HCT116 (cell line): Measurements from ENCODE around the gene MMS22L. TPM values are rescaled to one million over a fixed set of nuclear protein-coding genes. Genes with fewer than 3 reads are reported as not detected.

Source experiments
- ATAC-seq: fragments of 200-7000 bp; cut with Tn5 transposase; 2 replicates; pipeline ENCODE4 v1.9.1; 2020; ENCODE audit warnings: mild to moderate bottlenecking, moderate library complexity
- BruUV-seq: library from RNA; stranded (reverse); fragments of 400-500 nt; replicated peaks from 2 replicates; lab custom pipeline; 2021; lab: Mats Ljungman, UMichigan
- CTCF ChIA-PET: fragments of 300-600 bp; sonication (Branson Sonifier 250); formaldehyde crosslinking; loops from one replicate; lab custom pipeline; 2021; ENCODE audit warnings: antibody characterized with exemption; lab: Charles Lee
- POLR2A ChIA-PET: fragments of 300-600, 350-600 bp; sonication (Branson Sonifier 250); formaldehyde crosslinking; loops from one replicate; lab custom pipeline; 2021; ENCODE audit warnings: antibody characterized with exemption; lab: Charles Lee
- RAD21 ChIA-PET, 2 experiments: fragments of 300-600 bp; sonication (Branson Sonifier 250); formaldehyde crosslinking; loops; one replicate each; lab custom pipeline; 2023; ENCODE audit warnings: low total read pairs in 2 of 2; ENCODE audit not compliant: uncharacterized antibody in 2 of 2, unreplicated experiment in 2 of 2, low non-redundant PET in 1 of 2; lab: Charles Lee
- DNase-seq: peaks from one replicate; pipeline ENCODE4 v3.0.0-alpha.2; 2010; ENCODE audit warnings: low read depth, low spot score
- H2AFZ ChIP-seq: fragments of 200-600 bp; shearing (Covaris generic), sonication (generic); 2 replicates; pipeline ENCODE4 v1.6.1; 2017; ENCODE audit warnings: low read depth, mixed run types, mixed read lengths, antibody characterized with exemption, low read length; ENCODE audit not compliant: poor library complexity, severe bottlenecking
- H3K27ac ChIP-seq: 2 replicates; pipeline ENCODE4 v1.5.1; 2012; ENCODE audit warnings: low read depth, low read length
- H3K27me3 ChIP-seq: fragments of 200-600 bp; sonication (generic); 2 replicates; pipeline ENCODE4 v1.6.1; 2016; ENCODE audit warnings: mixed run types, low read length, mixed read lengths; ENCODE audit not compliant: insufficient read depth
- H3K36me3 ChIP-seq, 2 experiments: fragments of 200-500 bp in 1 of 2; fragments of 200-600 bp in 1 of 2; sonication (Bioruptor generic) in 1 of 2; sonication (generic) in 1 of 2; 2 replicates each; pipeline versions ENCODE4 v1.5.1 to v1.6.1; 2014 to 2016; ENCODE audit warnings: low read length in 2 of 2, inconsistent platforms in 1 of 2, mixed read lengths in 1 of 2, mixed run types in 1 of 2; ENCODE audit not compliant: insufficient read depth in 2 of 2, control insufficient read depth in 1 of 2
- H3K4me1 ChIP-seq, 2 experiments: fragments of 200-600 bp in 1 of 2; sonication (generic) in 1 of 2; 2 replicates each; pipeline versions ENCODE4 v1.5.1 to v1.6.1; 2012 to 2017; ENCODE audit warnings: low read length in 2 of 2, inconsistent platforms in 1 of 2, mild to moderate bottlenecking in 1 of 2, mixed read lengths in 1 of 2, mixed run types in 1 of 2, moderate library complexity in 1 of 2; ENCODE audit not compliant: insufficient read depth in 2 of 2, control insufficient read depth in 1 of 2
- H3K4me2 ChIP-seq: fragments of 200-600 bp; sonication (generic); 2 replicates; pipeline ENCODE4 v1.6.1; 2017; ENCODE audit warnings: mixed run types, low read length, mixed read lengths
- H3K4me3 ChIP-seq, 2 experiments: fragments of 200-600 bp in 1 of 2; sonication (generic) in 1 of 2; replicated peaks in 1 of 2; 2 replicates each; pipeline ENCODE4 v1.5.1; 2011 to 2016; ENCODE audit warnings: low read length in 2 of 2, control low read depth in 1 of 2, low read depth in 1 of 2, mild to moderate bottlenecking in 1 of 2, mixed read lengths in 1 of 2, mixed run types in 1 of 2
- H3K79me2 ChIP-seq: fragments of 200-600 bp; sonication (generic); 2 replicates; pipeline ENCODE4 v1.6.1; 2017; ENCODE audit warnings: mild to moderate bottlenecking, mixed run types, low read length, moderate library complexity, mixed read lengths; ENCODE audit not compliant: insufficient read depth
- H3K9ac ChIP-seq: fragments of 200-600 bp; sonication (generic); 2 replicates; pipeline ENCODE4 v1.6.1; 2016; ENCODE audit warnings: low read length, mixed read lengths
- H3K9me2 ChIP-seq: fragments of 200-600 bp; sonication (generic), shearing (Covaris generic); 2 replicates; pipeline ENCODE4 v1.6.1; 2017; ENCODE audit warnings: mixed run types, mild to moderate bottlenecking, moderate library complexity; ENCODE audit not compliant: insufficient read depth
- H3K9me3 ChIP-seq, 2 experiments: fragments of 200-500 bp in 1 of 2; fragments of 200-600 bp in 1 of 2; sonication (Bioruptor generic) in 1 of 2; sonication (generic) in 1 of 2; 2 replicates each; pipeline ENCODE4 v1.6.1; 2014 to 2017; ENCODE audit warnings: low read length in 2 of 2, mixed read lengths in 2 of 2, inconsistent platforms in 1 of 2, low read depth in 1 of 2, mild to moderate bottlenecking in 1 of 2, mixed run types in 1 of 2, moderate library complexity in 1 of 2; ENCODE audit not compliant: control insufficient read depth in 1 of 2, insufficient read depth in 1 of 2
- H4K20me1 ChIP-seq: fragments of 200-600 bp; sonication (generic), shearing (Covaris generic); 2 replicates; pipeline ENCODE4 v1.6.1; 2017; ENCODE audit warnings: mixed run types, mild to moderate bottlenecking, moderate library complexity; ENCODE audit not compliant: insufficient read depth
- CEBPB ChIP-seq: IDR thresholded peaks from 2 replicates; pipeline ENCODE4 v1.6.1; 2012; ENCODE audit warnings: low read depth
- EGR1 ChIP-seq: IDR thresholded peaks from 2 replicates; pipeline ENCODE4 v1.6.1; 2012; ENCODE audit warnings: low read depth
- EZH2 ChIP-seq: fragments of 200-600 bp; sonication (generic); IDR thresholded peaks from 2 replicates; pipeline ENCODE4 v1.6.1; 2017; ENCODE audit warnings: antibody characterized with exemption, mixed run types
- EZH2phosphoT487 ChIP-seq: fragments of 200-600 bp; IDR thresholded peaks from 2 replicates; pipeline ENCODE4 v1.6.1; 2018; ENCODE audit warnings: antibody characterized with exemption, borderline replicate concordance
- MAX ChIP-seq: IDR thresholded peaks from 2 replicates; pipeline ENCODE4 v1.6.1; 2012
- SIN3A ChIP-seq: IDR thresholded peaks from 2 replicates; pipeline ENCODE4 v1.6.1; 2012; ENCODE audit warnings: low read depth
- SRF ChIP-seq: IDR thresholded peaks from 2 replicates; pipeline ENCODE4 v1.6.1; 2012; ENCODE audit warnings: low read depth
- TCF7L2 ChIP-seq: IDR thresholded peaks from 2 replicates; pipeline ENCODE4 v1.7.0; 2011; ENCODE audit warnings: borderline replicate concordance, inconsistent platforms; ENCODE audit not compliant: insufficient read depth, insufficient read length; ENCODE audit errors: extremely low read depth
- intact Hi-C: fragments of 100-400 bp; cut with micrococcal nuclease; formaldehyde crosslinking; loops from 2 replicates; pipeline ENCODE4 v1.10.0; 2022
- total RNA-seq: library from RNA; stranded (reverse); gene quantifications from one replicate; pipeline ENCODE4 v1.2.1, GENCODE V29; 2021; ENCODE audit not compliant: unreplicated experiment
- TF ChIP-seq, protein P1 (sequence below): IDR thresholded peaks from 2 replicates; pipeline ENCODE4 v1.6.1; 2011; ENCODE audit warnings: mild to moderate bottlenecking, low read length, moderate library complexity; ENCODE audit not compliant: insufficient replicate concordance; ENCODE audit errors: extremely low read depth

Gene MMS22L
- total RNA-seq, 1 experiment from 2014 or later: 44.1 TPM

DNA sequence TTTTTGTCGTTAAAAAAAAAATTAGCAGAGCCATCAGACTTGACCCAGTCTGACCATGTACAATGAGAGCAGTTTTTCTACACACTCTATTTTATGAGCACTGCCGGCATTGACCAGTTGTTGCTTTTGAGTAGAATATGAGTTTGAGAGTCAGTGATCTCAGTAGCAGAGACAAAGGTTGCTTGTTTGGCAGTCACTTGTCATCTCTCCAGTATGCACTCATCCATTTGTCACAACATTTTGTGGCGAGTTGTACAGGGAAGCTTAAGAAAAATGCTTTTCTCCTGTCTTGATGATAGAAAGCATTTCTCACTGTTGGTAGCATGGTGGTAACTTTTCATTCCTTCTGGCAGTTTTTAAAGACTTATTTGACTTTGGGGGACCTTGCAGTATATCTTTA, 159.9 kb downstream of the MMS22L start:
- no peaks in the 10 kb centered on the region for H3K9me3 ChIP-seq
- TF ChIP-seq SIN3A: no peak
- TF ChIP-seq MAX: no peak
- TF ChIP-seq EZH2phosphoT487: no peak
- TF ChIP-seq, all 23 proteins: peak for 0
- RAD21 ChIA-PET: no interaction called here

GRCh38 chr6:97120511-97120910, 162.5 kb downstream of the MMS22L start:
- H2AFZ ChIP-seq: no peak overlapping the region
- intact Hi-C loops: no loop called here
- H3K27me3 ChIP-seq: no peaks in the 10 kb centered on the region
- RAD21 ChIA-PET: no interaction called here
- no peak overlapping the region for H3K4me2 ChIP-seq
- no peak for TF ChIP-seq SRF
- no peak for TF ChIP-seq EZH2
- no peak for TF ChIP-seq TCF7L2
- no peak for TF ChIP-seq EGR1
- TF ChIP-seq, protein P1, sequence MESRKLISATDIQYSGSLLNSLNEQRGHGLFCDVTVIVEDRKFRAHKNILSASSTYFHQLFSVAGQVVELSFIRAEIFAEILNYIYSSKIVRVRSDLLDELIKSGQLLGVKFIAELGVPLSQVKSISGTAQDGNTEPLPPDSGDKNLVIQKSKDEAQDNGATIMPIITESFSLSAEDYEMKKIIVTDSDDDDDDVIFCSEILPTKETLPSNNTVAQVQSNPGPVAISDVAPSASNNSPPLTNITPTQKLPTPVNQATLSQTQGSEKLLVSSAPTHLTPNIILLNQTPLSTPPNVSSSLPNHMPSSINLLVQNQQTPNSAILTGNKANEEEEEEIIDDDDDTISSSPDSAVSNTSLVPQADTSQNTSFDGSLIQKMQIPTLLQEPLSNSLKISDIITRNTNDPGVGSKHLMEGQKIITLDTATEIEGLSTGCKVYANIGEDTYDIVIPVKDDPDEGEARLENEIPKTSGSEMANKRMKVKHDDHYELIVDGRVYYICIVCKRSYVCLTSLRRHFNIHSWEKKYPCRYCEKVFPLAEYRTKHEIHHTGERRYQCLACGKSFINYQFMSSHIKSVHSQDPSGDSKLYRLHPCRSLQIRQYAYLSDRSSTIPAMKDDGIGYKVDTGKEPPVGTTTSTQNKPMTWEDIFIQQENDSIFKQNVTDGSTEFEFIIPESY: no peak
- no peak for TF ChIP-seq CEBPB
- TF ChIP-seq, all 23 proteins: peak for 0
- Histone ChIP-seq H4K20me1 (no peaks in the 10 kb centered on the region), H3K9ac (no peak overlapping the region), H3K4me3 (no peak overlapping the region), H3K9me3 (no peaks in the 10 kb centered on the region), H3K79me2 (no peaks in the 10 kb centered on the region), H3K36me3 (no peaks in the 10 kb centered on the region), H3K9me2 (no peaks in the 10 kb centered on the region), H3K4me1 (no peaks in the 10 kb centered on the region), H3K27ac (no peak overlapping the region)
- ChIA-PET POLR2A (no interaction called here), CTCF (no interaction called here)
- no TSS peak for BruUV-seq
- ATAC-seq: no peak
- no peak for DNase-seq

More for the DNA sequence above, 159.9 kb downstream of the MMS22L start:
- Histone ChIP-seq H3K4me2 (no peak overlapping the region), H2AFZ (no peak overlapping the region), H3K9me2 (no peaks in the 10 kb centered on the region), H3K27me3 (no peaks in the 10 kb centered on the region), H3K4me3 (no peak overlapping the region), H3K79me2 (no peaks in the 10 kb centered on the region), H3K9ac (no peak overlapping the region), H3K36me3 (no peaks in the 10 kb centered on the region), H3K4me1 (no peaks in the 10 kb centered on the region), H3K27ac (no peak overlapping the region), H4K20me1 (no peaks in the 10 kb centered on the region)
- intact Hi-C loops: no loop called here
- DNase-seq (no peak), ATAC-seq (no peak)
- no TSS peak for BruUV-seq
- CTCF ChIA-PET: no interaction called here
- POLR2A ChIA-PET: no interaction called here
